CD14-positive monocyte (primary cell): ENCODE measurements around the gene KIAA1549. TPM values are rescaled to one million over a fixed set of nuclear protein-coding genes. Genes with fewer than 3 reads are reported as not detected.

Experiments used
- DNase-seq, 3 donors: peaks; one replicate each; pipeline ENCODE4 v3.0.0-alpha.2; 2011 to 2022
- H2AFZ ChIP-seq: 2 replicates; pipeline ENCODE4 v1.6.0; 2012; ENCODE audit warnings: mild to moderate bottlenecking, low read depth, low read length, inconsistent platforms; ENCODE audit not compliant: insufficient read depth, poor library complexity, severe bottlenecking
- H3K27ac ChIP-seq, 2 donors: 1 replicate in 1 of 2; 2 replicates in 1 of 2; pipeline ENCODE4 v1.5.1; 2012 to 2013; ENCODE audit warnings: low read length in 2 of 2, control low read depth in 1 of 2, inconsistent platforms in 1 of 2, low read depth in 1 of 2, mild to moderate bottlenecking in 1 of 2
- H3K27me3 ChIP-seq, 2 donors: one replicate each; pipeline versions ENCODE4 v1.6.0 to v1.6.1; 2011 to 2013; ENCODE audit warnings: low read length in 2 of 2; ENCODE audit not compliant: control insufficient read depth in 2 of 2, insufficient read depth in 2 of 2
- H3K36me3 ChIP-seq, 2 donors: replicated peaks in 1 of 2; 1 replicate in 1 of 2; 2 replicates in 1 of 2; pipeline versions ENCODE4 v1.5.1 to v1.6.1; 2012 to 2013; ENCODE audit warnings: low read length in 2 of 2, control low read depth in 1 of 2, inconsistent platforms in 1 of 2, mild to moderate bottlenecking in 1 of 2; ENCODE audit not compliant: insufficient read depth in 2 of 2, control insufficient read depth in 1 of 2
- H3K4me1 ChIP-seq, 2 donors: 1 replicate in 1 of 2; 2 replicates in 1 of 2; pipeline versions ENCODE4 v1.5.1 to v1.6.1; 2012 to 2013; ENCODE audit warnings: low read length in 2 of 2, control low read depth in 1 of 2, inconsistent platforms in 1 of 2, mild to moderate bottlenecking in 1 of 2, moderate library complexity in 1 of 2; ENCODE audit not compliant: insufficient read depth in 2 of 2, control insufficient read depth in 1 of 2
- H3K4me2 ChIP-seq: replicated peaks from 2 replicates; pipeline ENCODE3; 2012; ENCODE audit warnings: low read length, moderate library complexity, mild to moderate bottlenecking; ENCODE audit not compliant: poor library complexity, severe bottlenecking; ENCODE audit errors: extremely low read depth
- H3K4me3 ChIP-seq, 3 experiments: fragments of 200-600 bp in 1 of 3; sonication (generic) in 1 of 3; replicated peaks in 1 of 3; 1 replicate in 2 of 3; 2 replicates in 1 of 3; pipeline ENCODE4 v1.5.1; 2011 to 2013; ENCODE audit warnings: low read length in 3 of 3, mild to moderate bottlenecking in 3 of 3, control low read depth in 2 of 3, low read depth in 2 of 3, inconsistent platforms in 1 of 3, moderate library complexity in 1 of 3
- H3K79me2 ChIP-seq: 2 replicates; pipeline ENCODE4 v1.6.0; 2012; ENCODE audit warnings: mild to moderate bottlenecking, control low read depth, inconsistent platforms, low read length, moderate library complexity; ENCODE audit not compliant: insufficient read depth
- H3K9ac ChIP-seq: 2 replicates; pipeline ENCODE4 v1.6.0; 2017; ENCODE audit warnings: low read length, mild to moderate bottlenecking; ENCODE audit not compliant: insufficient read depth, poor library complexity, severe bottlenecking
- H3K9me3 ChIP-seq, 2 donors: replicated peaks in 1 of 2; 1 replicate in 1 of 2; 2 replicates in 1 of 2; pipeline versions ENCODE4 v1.5.1 to v1.6.1; 2012 to 2013; ENCODE audit warnings: low read length in 2 of 2, control low read depth in 1 of 2; ENCODE audit not compliant: control insufficient read depth in 1 of 2, insufficient read depth in 1 of 2
- H4K20me1 ChIP-seq: 2 replicates; pipeline ENCODE4 v1.6.0; 2012; ENCODE audit warnings: mild to moderate bottlenecking, low read length, control low read depth, moderate library complexity; ENCODE audit not compliant: insufficient read depth
- H3K27ac Mint-ChIP-seq, 7 donors: one replicate each; pipeline ENCODE4 v1.8.0; 2020; ENCODE audit warnings: mild to moderate bottlenecking in 7 of 7, mixed read lengths in 7 of 7, moderate library complexity in 6 of 7, inconsistent platforms in 2 of 7
- H3K27me3 Mint-ChIP-seq, 3 donors: one replicate each; pipeline ENCODE4 v1.8.0; 2021 to 2022; ENCODE audit warnings: low read depth in 3 of 3, mild to moderate bottlenecking in 3 of 3, mixed read lengths in 3 of 3, moderate library complexity in 3 of 3, inconsistent platforms in 1 of 3
- H3K36me3 Mint-ChIP-seq, 2 donors: one replicate each; pipeline ENCODE4 v1.8.0; 2020; ENCODE audit warnings: mixed read lengths in 2 of 2, inconsistent platforms in 1 of 2, mild to moderate bottlenecking in 1 of 2
- H3K4me1 Mint-ChIP-seq: one replicate; pipeline ENCODE4 v1.8.0; 2020; ENCODE audit warnings: mild to moderate bottlenecking, mixed read lengths
- H3K4me3 Mint-ChIP-seq, 2 donors: one replicate each; pipeline ENCODE4 v1.8.0; 2020; ENCODE audit warnings: mild to moderate bottlenecking in 2 of 2, mixed read lengths in 2 of 2, moderate library complexity in 1 of 2
- H3K9me3 Mint-ChIP-seq, 7 donors: one replicate each; pipeline ENCODE4 v1.8.0; 2020 to 2022; ENCODE audit warnings: mixed read lengths in 7 of 7, mild to moderate bottlenecking in 6 of 7, moderate library complexity in 6 of 7, inconsistent platforms in 2 of 7
- WGBS: methylation state at CpG from one replicate; pipeline ENCODE4 v1.1.5; 2013; ENCODE audit warnings: missing lambda C conversion rate; ENCODE audit not compliant: insufficient coverage; 5-methylcytosine and 5-hydroxymethylcytosine counted together
- intact Hi-C, 2 donors: fragments of 100-400 bp; cut with micrococcal nuclease; formaldehyde crosslinking; loops; one replicate each; pipeline versions ENCODE4 v1.15.0 to v1.15.1; 2023
- polyA plus RNA-seq, 3 donors: library from polyadenylated mRNA; depleted of rRNA in 1 of 3; unstranded in 2 of 3; stranded (reverse) in 1 of 3; fragments of 300-500 nt in 2 of 3; fragments of >200 nt in 1 of 3; fragmentation: Illumina TruSeq in 2 of 3; gene quantifications; 1 replicate in 2 of 3; 2 replicates in 1 of 3; pipeline ENCODE4 v1.2.3, GENCODE V29; 2012 to 2021
- TF ChIP-seq, protein P1 (sequence below): fragments of 200-600 bp; IDR thresholded peaks from one replicate; pipeline ENCODE4 v1.8.0; 2022; ENCODE audit warnings: antibody characterized with exemption, mild to moderate bottlenecking

The KIAA1549 gene
- polyA plus RNA-seq, 3 donors = 0.03 TPM; not detected in 1

DNA sequence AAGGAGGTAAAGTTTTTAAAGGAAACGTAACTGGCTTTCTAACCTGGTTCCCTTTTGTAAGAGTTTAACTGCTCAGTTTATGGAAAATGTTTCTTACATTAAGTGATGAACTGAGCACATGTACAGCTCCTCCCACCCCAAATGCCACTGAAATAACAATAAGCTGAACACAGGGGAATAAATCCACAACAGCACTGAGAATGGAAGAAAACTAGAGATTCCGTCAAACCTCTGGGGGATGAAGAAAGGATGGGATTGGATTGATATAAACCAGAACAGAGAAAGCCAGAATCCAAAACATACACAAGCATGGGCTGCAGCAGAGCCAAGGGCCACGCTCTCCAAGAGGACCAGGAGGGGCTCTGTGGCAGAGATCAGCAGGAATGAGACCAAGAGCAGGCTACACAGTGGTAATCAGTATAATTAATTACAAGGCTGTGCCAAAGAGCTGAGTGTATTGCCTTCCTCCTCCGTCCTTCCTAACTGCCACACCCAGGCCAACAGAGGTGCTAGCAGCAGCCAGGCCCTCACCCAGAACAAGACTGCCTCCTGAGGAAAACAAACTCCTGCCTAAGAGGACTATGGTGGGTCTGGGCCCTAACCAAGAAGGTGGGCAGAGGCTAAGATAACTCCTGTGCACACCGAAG, 73.9 kb downstream of the KIAA1549 start:
- H3K4me2 ChIP-seq = no peak overlapping the region
- no peak for DNase-seq
- no peaks in the 10 kb centered on the region for H3K36me3 ChIP-seq
- H3K27me3 Mint-ChIP-seq = peaks cover 0 to 4% (median 1%) of the 10 kb centered on the region in 3 donors
- H4K20me1 ChIP-seq = no peaks in the 10 kb centered on the region
- no peak overlapping the region for H3K9ac ChIP-seq
- H3K27ac ChIP-seq = no peak overlapping the region
- no peak overlapping the region for H3K4me3 ChIP-seq
- H3K9me3 ChIP-seq = no peaks in the 10 kb centered on the region
- no peak overlapping the region for H3K27ac Mint-ChIP-seq
- no peaks in the 10 kb centered on the region for H3K9me3 Mint-ChIP-seq
- H3K4me3 Mint-ChIP-seq = no peak overlapping the region
- no CpG with 5 or more reads among the region's 5 CpGs for WGBS
- no peaks in the 10 kb centered on the region for H3K4me1 ChIP-seq
- TF ChIP-seq, protein P1, sequence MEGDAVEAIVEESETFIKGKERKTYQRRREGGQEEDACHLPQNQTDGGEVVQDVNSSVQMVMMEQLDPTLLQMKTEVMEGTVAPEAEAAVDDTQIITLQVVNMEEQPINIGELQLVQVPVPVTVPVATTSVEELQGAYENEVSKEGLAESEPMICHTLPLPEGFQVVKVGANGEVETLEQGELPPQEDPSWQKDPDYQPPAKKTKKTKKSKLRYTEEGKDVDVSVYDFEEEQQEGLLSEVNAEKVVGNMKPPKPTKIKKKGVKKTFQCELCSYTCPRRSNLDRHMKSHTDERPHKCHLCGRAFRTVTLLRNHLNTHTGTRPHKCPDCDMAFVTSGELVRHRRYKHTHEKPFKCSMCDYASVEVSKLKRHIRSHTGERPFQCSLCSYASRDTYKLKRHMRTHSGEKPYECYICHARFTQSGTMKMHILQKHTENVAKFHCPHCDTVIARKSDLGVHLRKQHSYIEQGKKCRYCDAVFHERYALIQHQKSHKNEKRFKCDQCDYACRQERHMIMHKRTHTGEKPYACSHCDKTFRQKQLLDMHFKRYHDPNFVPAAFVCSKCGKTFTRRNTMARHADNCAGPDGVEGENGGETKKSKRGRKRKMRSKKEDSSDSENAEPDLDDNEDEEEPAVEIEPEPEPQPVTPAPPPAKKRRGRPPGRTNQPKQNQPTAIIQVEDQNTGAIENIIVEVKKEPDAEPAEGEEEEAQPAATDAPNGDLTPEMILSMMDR = no peak
- H3K36me3 Mint-ChIP-seq = no peaks in the 10 kb centered on the region
- H3K27me3 ChIP-seq = no peaks in the 10 kb centered on the region
- intact Hi-C loops = no loop called here
- H3K4me1 Mint-ChIP-seq = no peaks in the 10 kb centered on the region
- H3K79me2 ChIP-seq = no peaks in the 10 kb centered on the region
- no peak overlapping the region for H2AFZ ChIP-seq

DNA sequence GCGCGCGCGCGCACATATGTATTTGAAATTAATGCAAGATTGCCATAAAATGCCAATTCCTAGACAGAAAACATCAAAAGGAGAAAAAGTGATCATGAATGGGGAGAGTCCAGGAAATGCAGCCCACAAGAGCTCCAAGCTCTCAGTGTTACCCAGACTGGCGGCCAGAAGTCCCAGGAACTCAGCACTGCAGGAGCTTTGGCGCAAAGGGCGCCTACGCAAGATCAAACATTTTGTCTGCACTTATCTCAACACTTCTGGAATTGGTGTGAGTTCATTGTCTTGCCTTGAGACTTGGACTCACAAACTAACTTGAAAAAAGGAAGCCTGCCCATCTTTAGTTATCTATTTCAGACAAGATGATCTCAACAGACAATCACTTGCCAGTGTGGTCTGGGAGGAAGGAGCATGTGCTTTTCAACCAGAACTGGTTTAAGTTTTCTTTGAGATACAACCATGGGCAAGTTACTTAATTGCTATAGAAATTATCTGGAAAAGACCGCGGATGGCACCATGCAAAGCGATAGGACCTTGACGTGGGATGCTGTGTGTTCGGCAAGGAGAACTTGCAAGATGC, 77.2 kb downstream of the KIAA1549 start:
- Histone ChIP-seq H3K79me2 (no peaks in the 10 kb centered on the region), H3K4me3 (no peak overlapping the region), H4K20me1 (no peaks in the 10 kb centered on the region), H3K9ac (no peak overlapping the region), H2AFZ (no peak overlapping the region), H3K36me3 (no peaks in the 10 kb centered on the region), H3K27ac (no peak overlapping the region), H3K27me3 (no peaks in the 10 kb centered on the region), H3K9me3 (no peaks in the 10 kb centered on the region), H3K4me1 (no peaks in the 10 kb centered on the region), H3K4me2 (no peak overlapping the region)
- TF ChIP-seq, protein P1 = no peak
- H3K9me3 Mint-ChIP-seq = peaks cover 0 to 3% (median 0%) of the 10 kb centered on the region in 7 donors
- no peak overlapping the region for H3K4me3 Mint-ChIP-seq
- no peak overlapping the region for H3K27ac Mint-ChIP-seq
- DNase-seq = no peak
- peaks cover 0 to 4% (median 1%) of the 10 kb centered on the region in 3 donors for H3K27me3 Mint-ChIP-seq
- intact Hi-C loops = no loop called here
- 100% methylated on average over 3 of the region's 14 CpGs for WGBS
- H3K4me1 Mint-ChIP-seq = no peaks in the 10 kb centered on the region
- H3K36me3 Mint-ChIP-seq = no peaks in the 10 kb centered on the region
